Lower leg skin (tissue), 4 donors: ENCODE data around the gene GTF2F2. TPM values are rescaled to one million over a fixed set of nuclear protein-coding genes. Genes with fewer than 3 reads are reported as not detected.

Experiments
- DNase-seq, 2 donors: peaks; one replicate each; pipeline ENCODE4 v3.0.0-alpha.2; 2019; ENCODE audit warnings: low spot score in 2 of 2
- H3K4me3 ChIP-seq: fragments of 200-600 bp; sonication (generic); 2 replicates; pipeline ENCODE4 v1.5.1; 2017; ENCODE audit warnings: mild to moderate bottlenecking, low read depth; ENCODE audit not compliant: poor library complexity, severe bottlenecking
- CTCF ChIP-seq, 3 donors: fragments of 450-650 bp; IDR thresholded peaks; one replicate each; pipeline ENCODE4 v1.5.1; 2016; ENCODE audit warnings: antibody characterized with exemption in 3 of 3, mild to moderate bottlenecking in 3 of 3, moderate library complexity in 2 of 3
- POLR2A ChIP-seq, 2 donors: fragments of 450-650 bp; IDR thresholded peaks; one replicate each; pipeline ENCODE4 v1.6.1; 2016 to 2017; ENCODE audit warnings: antibody characterized with exemption in 2 of 2, mild to moderate bottlenecking in 1 of 2, moderate library complexity in 1 of 2
- WGBS, 2 donors: methylation state at CpG; one replicate each; pipeline ENCODE4 v1.1.5; 2018; 5-methylcytosine and 5-hydroxymethylcytosine counted together
- intact Hi-C: fragments of 100-400 bp; cut with DNase I; formaldehyde crosslinking; loops from one replicate; pipeline ENCODE4 v1.15.0; 2023; ENCODE audit warnings: low total_unique reads
- total RNA-seq, 4 donors: library from RNA; depleted of rRNA; stranded (reverse); fragments of >200 nt; gene quantifications; one replicate each; pipeline ENCODE4 v1.1.0, GENCODE V29; 2016

Gene GTF2F2
- total RNA-seq, 4 donors from 2014 or later, result 35.6 to 52.4 (median 45.3) TPM

- no peak overlapping the region for H3K4me3 ChIP-seq
- 83% methylated on average over 3 of the region's 3 CpGs for WGBS, 2 donors
- no peak for DNase-seq
- TF ChIP-seq POLR2A (IDR thresholded peaks at IDR 0.05) (no peak), CTCF (IDR thresholded peaks at IDR 0.05) (no peak)
- intact Hi-C loops, result no loop called here
Measured at GRCh38 chr13:45196096-45196495, 75.8 kb downstream of the GTF2F2 start.

- intact Hi-C loops, result no loop called here
- DNase-seq, result no peak
- whole genome bisulfite sequencing, 2 donors, result 55 to 57% methylated on average over 1 of the region's 1 CpG
- no peak for TF ChIP-seq CTCF (IDR thresholded peaks at IDR 0.05)
- TF ChIP-seq POLR2A (IDR thresholded peaks at IDR 0.05), result no peak
- H3K4me3 ChIP-seq, result no peak overlapping the region
Measured at GRCh38 chr13:45196622-45197021, 76.3 kb downstream of the GTF2F2 start.

- intact Hi-C loops, result no loop called here
- H3K4me3 ChIP-seq, result no peak overlapping the region
- TF ChIP-seq POLR2A (IDR thresholded peaks at IDR 0.05) (no peak), CTCF (IDR thresholded peaks at IDR 0.05) (no peak)
- no peak for DNase-seq
- WGBS, 2 donors, result 86 to 89% methylated on average over 2 of the region's 2 CpGs
Measured at GRCh38 chr13:45198041-45198440, 77.7 kb downstream of the GTF2F2 start.

GRCh38 chr13:45198924-45199323 is 78.6 kb downstream of the GTF2F2 start:
- no peak for DNase-seq
- 89 to 90% methylated on average over 3 of the region's 3 CpGs for WGBS, 2 donors
- no peak overlapping the region for H3K4me3 ChIP-seq
- intact Hi-C loops, result no loop called here
- no peak for TF ChIP-seq POLR2A (IDR thresholded peaks at IDR 0.05)
- TF ChIP-seq CTCF (IDR thresholded peaks at IDR 0.05), result no peak

- no peak for DNase-seq
- no peak overlapping the region for H3K4me3 ChIP-seq
- 89 to 97% methylated on average over 4 of the region's 4 CpGs for WGBS, 2 donors
- TF ChIP-seq CTCF (IDR thresholded peaks at IDR 0.05) (no peak), POLR2A (IDR thresholded peaks at IDR 0.05) (no peak)
- intact Hi-C loops, result no loop called here
Measured at GRCh38 chr13:45199711-45200110, 79.4 kb downstream of the GTF2F2 start.

GRCh38 chr13:45200701-45201232 is 80.5 kb downstream of the GTF2F2 start, which contains the start of gene KCTD4:
TSS of gene KCTD4 (minus strand) at chr13:45201045. CDS start at chr13:45194567, 6,478 bp downstream.
- H3K4me3 ChIP-seq, result no peak within 1 kb of the TSS
- DNase-seq, result no peak
- 83 to 85% methylated on average over 2 of the region's 2 CpGs for WGBS, 2 donors
- intact Hi-C loops, result no loop called here
- TF ChIP-seq CTCF (IDR thresholded peaks at IDR 0.05) (no peak), POLR2A (IDR thresholded peaks at IDR 0.05) (no peak)
